B cell (primary cell): ENCODE measurements around the gene CIITA. TPM values are rescaled to one million over a fixed set of nuclear protein-coding genes. Genes with fewer than 3 reads are reported as not detected.
"Not testable (repeated sequence)": the region's sequence is repeated elsewhere in the genome, so short reads cannot be mapped to it uniquely, and the experiment has no call there.

Experiments
- ATAC-seq: fragments of 200-7000 bp; cut with Tn5 transposase; one replicate; pipeline ENCODE4 v1.10.0; 2021; ENCODE audit warnings: low read depth, mild to moderate bottlenecking, moderate number of reproducible peaks, moderate library complexity
- CTCF ChIA-PET: fragments of 350-600 bp; sonication (Branson Sonifier 250); formaldehyde crosslinking; loops from one replicate; lab custom pipeline; 2021; ENCODE audit warnings: antibody characterized with exemption, inconsistent platforms; lab: Charles Lee
- POLR2A ChIA-PET: fragments of 350-600 bp; sonication (Branson Sonifier 250); formaldehyde crosslinking; loops from one replicate; lab custom pipeline; 2021; ENCODE audit warnings: antibody characterized with exemption; lab: Charles Lee
- DNase-seq: peaks from one replicate; pipeline ENCODE4 v3.0.0; 2013
- H2AFZ ChIP-seq: 2 replicates; pipeline ENCODE4 v1.6.1; 2012; ENCODE audit warnings: mild to moderate bottlenecking, low read depth, low read length; ENCODE audit not compliant: insufficient read depth, poor library complexity, severe bottlenecking
- H3K27ac ChIP-seq, 2 donors: 1 replicate in 1 of 2; 2 replicates in 1 of 2; pipeline ENCODE4 v1.5.1; 2012 to 2013; ENCODE audit warnings: low read length in 2 of 2, mild to moderate bottlenecking in 2 of 2, moderate library complexity in 1 of 2
- H3K27me3 ChIP-seq, 4 experiments: fragments of 200-600 bp in 1 of 4; sonication (generic) in 1 of 4; replicated peaks in 1 of 4; 1 replicate in 2 of 4; 2 replicates in 2 of 4; pipeline versions ENCODE4 v1.6.1 to v1.7.0; 2013 to 2016; ENCODE audit warnings: low read length in 3 of 4, mild to moderate bottlenecking in 2 of 4, mixed read lengths in 1 of 4, moderate library complexity in 1 of 4; ENCODE audit not compliant: insufficient read depth in 4 of 4, control insufficient read depth in 3 of 4; ENCODE audit errors: control extremely low read depth in 1 of 4
- H3K36me3 ChIP-seq, 2 experiments: replicated peaks in 1 of 2; 1 replicate in 1 of 2; 2 replicates in 1 of 2; pipeline versions ENCODE4 v1.6.1 to v1.7.1; 2013; ENCODE audit warnings: low read length in 1 of 2; ENCODE audit not compliant: insufficient read depth in 2 of 2, control insufficient read depth in 1 of 2; ENCODE audit errors: control extremely low read depth in 1 of 2, extremely low read depth in 1 of 2
- H3K4me1 ChIP-seq, 2 donors: fragments of 200-600 bp in 1 of 2; sonication (generic) in 1 of 2; 1 replicate in 1 of 2; 2 replicates in 1 of 2; pipeline versions ENCODE4 v1.5.1 to v1.6.1; 2013 to 2017; ENCODE audit warnings: low read length in 2 of 2; ENCODE audit not compliant: control insufficient read depth in 2 of 2, insufficient read depth in 2 of 2
- H3K4me2 ChIP-seq: replicated peaks from 2 replicates; pipeline ENCODE3; 2012; ENCODE audit warnings: mild to moderate bottlenecking, low read depth, low read length; ENCODE audit not compliant: poor library complexity, severe bottlenecking
- H3K4me3 ChIP-seq, 5 experiments: fragments of 200-600 bp in 1 of 5; sonication (generic) in 1 of 5; 1 replicate in 3 of 5; 2 replicates in 2 of 5; pipeline versions ENCODE4 v1.5.1 to v1.7.0; 2011 to 2016; ENCODE audit warnings: low read length in 4 of 5, mild to moderate bottlenecking in 4 of 5, low read depth in 2 of 5, control low read depth in 1 of 5, moderate library complexity in 1 of 5; ENCODE audit not compliant: insufficient read depth in 1 of 5; ENCODE audit errors: control extremely low read depth in 1 of 5, extremely low read depth in 1 of 5
- H3K79me2 ChIP-seq: fragments of 200-600 bp; sonication (generic); one replicate; pipeline ENCODE4 v1.6.0; 2016; ENCODE audit warnings: low read length; ENCODE audit not compliant: control insufficient read depth, insufficient read depth
- H3K9ac ChIP-seq: fragments of 200-600 bp; sonication (generic); 2 replicates; pipeline ENCODE4 v1.6.1; 2017; ENCODE audit warnings: mild to moderate bottlenecking, low read length, moderate library complexity
- H3K9me3 ChIP-seq, 3 donors: one replicate each; pipeline versions ENCODE4 v1.6.1 to v1.7.1; 2013; ENCODE audit warnings: low read length in 2 of 3; ENCODE audit not compliant: control insufficient read depth in 2 of 3, insufficient read depth in 1 of 3; ENCODE audit errors: control extremely low read depth in 1 of 3
- H4K20me1 ChIP-seq: 2 replicates; pipeline ENCODE4 v1.6.0; 2012; ENCODE audit warnings: mild to moderate bottlenecking, low read length; ENCODE audit not compliant: insufficient read depth, control insufficient read depth, poor library complexity, severe bottlenecking
- H3K27ac Mint-ChIP-seq: one replicate; pipeline ENCODE4 v1.8.0; 2021; ENCODE audit warnings: mixed read lengths
- H3K27me3 Mint-ChIP-seq: one replicate; pipeline ENCODE4 v1.8.0; 2021; ENCODE audit warnings: mixed read lengths
- H3K4me1 Mint-ChIP-seq: one replicate; pipeline ENCODE4 v1.8.0; 2021; ENCODE audit warnings: mixed read lengths
- H3K4me3 Mint-ChIP-seq: one replicate; pipeline ENCODE4 v1.8.0; 2021; ENCODE audit warnings: mixed read lengths
- H3K9me3 Mint-ChIP-seq: one replicate; pipeline ENCODE4 v1.8.0; 2022; ENCODE audit warnings: mixed read lengths; ENCODE audit not compliant: insufficient read depth
- CTCF ChIP-seq: fragments of 200-600 bp; IDR thresholded peaks from one replicate; pipeline ENCODE4 v1.8.0; 2022; ENCODE audit warnings: antibody characterized with exemption, mild to moderate bottlenecking
- EZH2 ChIP-seq: IDR thresholded peaks from 2 replicates; pipeline ENCODE4 v1.6.1; 2012; ENCODE audit warnings: borderline replicate concordance, low read depth, mild to moderate bottlenecking, moderate library complexity, low read length; ENCODE audit not compliant: insufficient read depth, poor library complexity, severe bottlenecking
- WGBS: methylation state at CpG from one replicate; pipeline ENCODE4 v1.1.5; 2013; ENCODE audit warnings: missing lambda C conversion rate; ENCODE audit not compliant: insufficient coverage; 5-methylcytosine and 5-hydroxymethylcytosine counted together
- intact Hi-C: fragments of 100-400 bp; cut with micrococcal nuclease; formaldehyde crosslinking; loops from one replicate; pipeline ENCODE4 v1.10.0; 2022
- polyA plus RNA-seq: library from polyadenylated mRNA; depleted of rRNA; stranded (reverse); fragments of >200 nt; gene quantifications from 2 replicates; pipeline ENCODE4 v1.2.3, GENCODE V29; 2012
- total RNA-seq, 2 donors: library from RNA; stranded (reverse); fragments of 120-200 nt in 1 of 2; gene quantifications; 1 replicate in 1 of 2; 2 replicates in 1 of 2; pipeline versions ENCODE4 v1.2.3 to v1.2.4, GENCODE V29; 2013 to 2022

Gene CIITA
- total and polyA plus RNA-seq, 2 donors (not counting 1 experiment from before 2014, with no cell fraction given): 632 to 719 TPM

- peaks cover 5 to 41% of the 10 kb centered on the region in 2 donors for H3K4me1 ChIP-seq
- H3K9me3 Mint-ChIP-seq: no peaks in the 10 kb centered on the region
- no peak overlapping the region for H3K4me2 ChIP-seq
- no peak overlapping the region for H2AFZ ChIP-seq
- H3K27ac Mint-ChIP-seq: peak overlapping the region; percentile 83
- H3K4me1 Mint-ChIP-seq: peaks cover 48% of the 10 kb centered on the region
- peaks cover 0 to 48% of the 10 kb centered on the region in 2 experiments for H3K36me3 ChIP-seq
- ATAC-seq: no peak
- H3K27me3 ChIP-seq: no peaks in the 10 kb centered on the region
- intact Hi-C loops: no loop called here
- H4K20me1 ChIP-seq: peaks cover 85% of the 10 kb centered on the region
- no peak overlapping the region for H3K4me3 Mint-ChIP-seq
- POLR2A ChIA-PET: interaction anchor here (0.6 to 0.9 kb wide), 2 partner anchors 47 to 49 kb away, joined by 3 to 4 read pairs; no protein-coding TSS in a partner anchor
- H3K9me3 ChIP-seq: peaks cover 0 to 5% (median 0%) of the 10 kb centered on the region in 3 donors
- no peak for TF ChIP-seq CTCF
- no peak for TF ChIP-seq EZH2
- WGBS: 90% methylated on average over 8 of the region's 11 CpGs
- no peaks in the 10 kb centered on the region for H3K27me3 Mint-ChIP-seq
- DNase-seq: no peak
- peak overlapping the region in 1 of 2 donors; percentile 56 for H3K27ac ChIP-seq
- H3K79me2 ChIP-seq: no peaks in the 10 kb centered on the region
- no peak overlapping the region for H3K4me3 ChIP-seq
- no peak overlapping the region for H3K9ac ChIP-seq
- CTCF ChIA-PET: interaction anchor here (0.6 to 2.1 kb wide), 5 partner anchors 9 to 413 kb away, joined by 3 to 12 read pairs (median 7); partner anchors contain the start of gene CIITA
These were observed 50.6 kb downstream of the CIITA start for GRCh38 chr16:10927497-10928112.

GRCh38 chr16:10929097-10929496 is 52.1 kb downstream of the CIITA start:
- H3K4me1 ChIP-seq: peaks cover 5 to 35% of the 10 kb centered on the region in 2 donors
- CTCF ChIA-PET: interaction anchor here (1.2 to 2.1 kb wide), 3 partner anchors 10 to 38 kb away, joined by 3 to 9 read pairs (median 4); no protein-coding TSS in a partner anchor
- H3K79me2 ChIP-seq, ATAC-seq, H3K4me3 ChIP-seq, H2AFZ ChIP-seq, H3K9ac ChIP-seq, H3K9me3 Mint-ChIP-seq, POLR2A ChIA-PET, intact Hi-C loops, H3K27me3 ChIP-seq, H3K4me2 ChIP-seq, H3K27me3 Mint-ChIP-seq, DNase-seq, H3K9me3 ChIP-seq, H3K4me3 Mint-ChIP-seq: not testable (repeated sequence)
- H3K36me3 ChIP-seq: peaks cover 0 to 43% of the 10 kb centered on the region in 2 experiments
- H3K27ac Mint-ChIP-seq: peak overlapping the region; percentile 83
- H3K27ac ChIP-seq: peak overlapping the region in 1 of 2 donors; percentile 28
- 70% methylated on average over 7 of the region's 12 CpGs for WGBS
- peaks cover 48% of the 10 kb centered on the region for H3K4me1 Mint-ChIP-seq
- H4K20me1 ChIP-seq: peaks cover 80% of the 10 kb centered on the region
